HepG2 (cell line): ENCODE data around the gene ADAM19.

Experiments used
- ARHGAP35 ChIP-seq: sonication (generic); formaldehyde crosslinking; IDR thresholded peaks from 2 replicates; pipeline ENCODE4 v1.9.0; 2022; ENCODE audit warnings: mild to moderate bottlenecking, inconsistent platforms, moderate library complexity, missing genetic modification reagents, borderline replicate concordance
- CTCF ChIP-seq: sonication (generic); formaldehyde crosslinking; IDR thresholded peaks from 2 replicates; pipeline ENCODE4 v1.5.0; 2020; ENCODE audit warnings: mild to moderate bottlenecking, missing genetic modification reagents, moderate library complexity
- EZH2 ChIP-seq: conservative IDR thresholded peaks from 2 replicates; pipeline ENCODE4 v1.6.1; 2012; ENCODE audit warnings: mild to moderate bottlenecking, low read depth, low read length, moderate library complexity
- KDM1A ChIP-seq: IDR thresholded peaks from 2 replicates; pipeline ENCODE4 v1.6.1; 2016; ENCODE audit warnings: missing compliant biosample characterization
- POLR2AphosphoS5 ChIP-seq: IDR thresholded peaks from 2 replicates; pipeline ENCODE4 v1.6.1; 2012; ENCODE audit warnings: low read depth, low read length
- ZNF501 ChIP-seq: sonication (generic); formaldehyde crosslinking; IDR thresholded peaks from 2 replicates; pipeline ENCODE4 v1.5.1; 2020; ENCODE audit warnings: mild to moderate bottlenecking, moderate library complexity, missing genetic modification reagents
- TF ChIP-seq, protein P1 (sequence below): sonication (generic); formaldehyde crosslinking; IDR thresholded peaks from 2 replicates; pipeline ENCODE4 v1.4.0; 2020; ENCODE audit warnings: mild to moderate bottlenecking, missing genetic modification reagents

GRCh38 chr5:157544623-157544989, 31.0 kb downstream of the ADAM19 start:
- TF ChIP-seq, protein P1, sequence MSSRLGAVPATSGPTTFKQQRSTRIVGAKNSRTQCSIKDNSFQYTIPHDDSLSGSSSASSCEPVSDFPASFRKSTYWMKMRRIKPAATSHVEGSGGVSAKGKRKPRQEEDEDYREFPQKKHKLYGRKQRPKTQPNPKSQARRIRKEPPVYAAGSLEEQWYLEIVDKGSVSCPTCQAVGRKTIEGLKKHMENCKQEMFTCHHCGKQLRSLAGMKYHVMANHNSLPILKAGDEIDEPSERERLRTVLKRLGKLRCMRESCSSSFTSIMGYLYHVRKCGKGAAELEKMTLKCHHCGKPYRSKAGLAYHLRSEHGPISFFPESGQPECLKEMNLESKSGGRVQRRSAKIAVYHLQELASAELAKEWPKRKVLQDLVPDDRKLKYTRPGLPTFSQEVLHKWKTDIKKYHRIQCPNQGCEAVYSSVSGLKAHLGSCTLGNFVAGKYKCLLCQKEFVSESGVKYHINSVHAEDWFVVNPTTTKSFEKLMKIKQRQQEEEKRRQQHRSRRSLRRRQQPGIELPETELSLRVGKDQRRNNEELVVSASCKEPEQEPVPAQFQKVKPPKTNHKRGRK (CRISPR knock-in tag): no peak
- TF ChIP-seq ZNF501 (CRISPR knock-in tag) (no peak), CTCF (CRISPR knock-in tag) (no peak), POLR2AphosphoS5 (no peak), KDM1A (no peak), EZH2 (no peak), ARHGAP35 (no peak)
